CD4-positive, alpha-beta T cell treated with Interleukin-2 at 100 ng/mL for 4 hours (primary cell): ENCODE measurements around the gene NOTCH2.

Experiments
- DNase-seq: peaks from one replicate; pipeline ENCODE4 v3.0.0-alpha.2; 2020; ENCODE audit warnings: low spot score

NOTCH2 gene

GRCh38 chr1:119906927-119907652 is 162.4 kb downstream of the NOTCH2 start:
- DNase-seq, result no peak

GRCh38 chr1:119903443-119903835 is 166.0 kb downstream of the NOTCH2 start:
- DNase-seq, result no peak

- no peak for DNase-seq
Observed at GRCh38 chr1:119902775-119903442, 166.6 kb downstream of the NOTCH2 start.

GRCh38 chr1:119898981-119899720 is 170.3 kb downstream of the NOTCH2 start:
- no peak for DNase-seq

- no peak for DNase-seq
Observed at GRCh38 chr1:119898530-119898929, 170.9 kb downstream of the NOTCH2 start.

GRCh38 chr1:119896303-119896702 is 173.2 kb downstream of the NOTCH2 start, which contains the start of gene ADAM30:
Gene ADAM30 (minus strand): TSS chr1:119896515. CDS start chr1:119896336, 179 bp downstream.
- DNase-seq, result no peak

GRCh38 chr1:119895102-119895501 is 174.4 kb downstream of the NOTCH2 start:
- DNase-seq, result no peak

GRCh38 chr1:119893827-119894700 is 175.4 kb downstream of the NOTCH2 start:
- DNase-seq, result no peak

GRCh38 chr1:119893238-119893791 is 176.1 kb downstream of the NOTCH2 start:
- DNase-seq, result peak; percentile 2

- no peak for DNase-seq
Observed at GRCh38 chr1:119891386-119891785, 178.1 kb downstream of the NOTCH2 start.

GRCh38 chr1:119888476-119888875 is 181.0 kb downstream of the NOTCH2 start:
- DNase-seq, result no peak

GRCh38 chr1:119887427-119887826 is 182.0 kb downstream of the NOTCH2 start:
- DNase-seq, result no peak

GRCh38 chr1:119885903-119886783 is 183.3 kb downstream of the NOTCH2 start:
- peak; percentile 50 for DNase-seq

- DNase-seq, result no peak
Observed at GRCh38 chr1:119884711-119885110, 184.8 kb downstream of the NOTCH2 start.

GRCh38 chr1:119883826-119884225 is 185.6 kb downstream of the NOTCH2 start:
- no peak for DNase-seq

GRCh38 chr1:119882132-119883049 is 187.1 kb downstream of the NOTCH2 start:
- DNase-seq, result no peak

GRCh38 chr1:119879510-119880434 is 189.7 kb downstream of the NOTCH2 start:
- no peak for DNase-seq

- no peak for DNase-seq
Observed at GRCh38 chr1:119878171-119878570, 191.3 kb downstream of the NOTCH2 start.
